Erythroblast (primary cell): ENCODE data around the gene JSRP1.

Experiments
- GATA1 ChIP-seq: IDR thresholded peaks from 2 replicates; pipeline ENCODE4 v1.6.1; 2011; ENCODE audit warnings: low read depth, mild to moderate bottlenecking, control low read depth, low read length, moderate library complexity
- POLR2A ChIP-seq: IDR thresholded peaks from 2 replicates; pipeline ENCODE4 v1.6.1; 2011; ENCODE audit warnings: mild to moderate bottlenecking, low read length

- TF ChIP-seq POLR2A (no peak), GATA1 (no peak)
Measured at GRCh38 chr19:2242816-2243215, 13.4 kb downstream of the JSRP1 start.
